Measurements from ENCODE around the gene RAMP3. TPM values are rescaled to one million over a fixed set of nuclear protein-coding genes. Genes with fewer than 3 reads are reported as not detected.
"Not testable (repeated sequence)": the region's sequence is repeated elsewhere in the genome, so short reads cannot be mapped to it uniquely, and the experiment has no call there.

RAMP3 gene, protein sequence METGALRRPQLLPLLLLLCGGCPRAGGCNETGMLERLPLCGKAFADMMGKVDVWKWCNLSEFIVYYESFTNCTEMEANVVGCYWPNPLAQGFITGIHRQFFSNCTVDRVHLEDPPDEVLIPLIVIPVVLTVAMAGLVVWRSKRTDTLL
- 114 and 116 TPM in 2 replicates for total RNA-seq

DNA sequence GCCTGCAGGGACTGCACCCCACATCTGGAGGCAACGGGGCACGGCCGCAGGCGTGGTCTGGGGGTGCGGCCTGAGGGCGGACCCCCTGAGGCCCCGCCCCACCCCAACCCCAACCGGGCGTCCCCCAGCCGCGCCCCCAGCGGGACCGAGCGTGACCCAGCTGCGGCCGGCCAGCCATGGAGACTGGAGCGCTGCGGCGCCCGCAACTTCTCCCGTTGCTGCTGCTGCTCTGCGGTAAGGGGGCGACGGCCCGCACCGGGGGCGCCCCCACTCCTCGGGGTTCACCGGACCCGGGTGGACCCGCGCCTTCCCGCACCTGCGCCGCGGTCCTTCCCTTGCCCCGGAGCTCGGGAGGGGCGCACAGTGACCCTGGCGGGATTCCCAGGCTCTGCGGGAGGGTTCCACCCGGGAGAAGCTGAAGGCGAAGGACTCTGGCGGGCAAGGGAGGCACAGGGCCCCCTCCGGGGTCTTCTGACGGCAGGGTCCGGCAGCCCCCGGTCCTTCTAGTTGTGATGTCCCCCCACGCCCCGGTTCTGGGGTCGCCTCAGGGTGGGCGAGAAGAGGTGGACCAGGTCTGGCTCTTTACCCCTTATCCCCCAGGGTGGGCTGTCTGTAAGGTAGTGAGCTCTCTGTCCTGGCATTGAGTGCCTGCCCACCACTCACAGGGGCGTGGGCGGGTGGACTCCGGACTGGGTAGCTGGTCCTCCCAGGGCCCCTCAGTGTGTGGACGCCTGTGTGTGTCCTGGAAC is at the start of gene RAMP3:
TSS of gene RAMP3 (plus strand) at position 139 of the 749 bp plus-strand sequence. CDS start at position 177, 38 bp downstream.
- no peak for DNase-seq

DNA sequence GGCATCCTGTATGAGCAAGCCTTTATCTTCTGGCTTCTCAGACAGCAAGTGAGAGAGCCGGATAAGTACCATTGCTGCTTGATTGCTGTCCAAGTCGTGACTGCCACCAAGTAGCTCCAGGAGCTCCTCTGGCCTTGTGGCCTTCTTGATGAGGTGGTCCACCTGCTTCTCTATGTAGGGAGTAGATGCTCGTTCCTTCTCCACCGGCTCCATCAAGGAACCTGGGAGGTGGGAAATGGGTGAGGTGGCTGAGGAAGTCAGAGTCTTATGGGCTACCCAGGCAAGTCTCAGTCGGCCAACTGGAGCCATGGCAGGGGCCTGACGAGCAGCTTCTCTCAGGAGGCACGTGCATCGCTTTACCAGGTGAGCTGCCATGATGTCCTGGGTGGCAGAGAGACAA is 48.7 kb upstream of the RAMP3 start:
- DNase-seq, result no peak

DNA sequence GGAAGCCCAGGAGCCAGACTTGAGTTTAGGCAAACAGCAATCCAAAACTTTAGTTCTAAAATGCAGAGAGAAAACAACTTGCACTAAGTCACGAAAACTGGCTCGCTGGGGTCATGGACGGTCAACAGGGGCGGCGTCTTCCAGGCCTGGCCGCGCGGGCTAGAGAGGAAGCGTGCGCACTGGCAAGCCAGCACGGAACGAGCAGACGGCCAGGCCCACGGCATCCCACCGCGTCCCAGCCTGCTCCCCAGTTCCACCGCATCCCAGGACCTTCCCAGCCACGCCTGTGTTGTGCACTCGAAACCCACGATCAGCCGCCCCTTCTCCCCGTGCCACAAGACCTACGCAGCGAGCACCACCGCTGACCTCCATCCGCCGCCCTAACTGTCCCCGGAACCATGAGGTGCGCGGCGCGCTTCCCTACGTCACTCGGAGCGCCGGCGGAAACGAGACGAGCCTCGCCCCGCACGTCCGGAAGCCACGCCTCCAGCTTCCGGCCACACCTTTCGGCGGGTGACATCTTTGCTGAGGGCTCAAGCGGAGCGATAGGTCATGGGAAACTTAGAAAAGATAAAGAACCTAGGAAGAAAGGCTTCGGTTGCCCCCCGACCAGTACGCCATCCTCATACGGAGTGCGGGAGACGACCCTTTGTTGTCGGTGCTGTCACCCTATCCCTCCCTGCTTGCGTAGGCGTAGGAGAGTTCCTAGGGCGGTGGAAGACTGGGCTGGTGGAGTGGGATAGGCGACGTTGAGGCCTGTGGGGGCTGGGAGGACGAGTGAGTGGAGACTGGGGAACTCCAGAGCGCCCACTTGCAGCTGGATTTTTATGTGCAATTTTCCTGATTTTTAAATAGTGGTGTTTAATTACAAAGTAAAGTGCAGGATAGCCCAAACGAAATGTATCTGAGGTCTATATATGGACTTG is 46.0 kb upstream of the RAMP3 start, which contains the start of gene TBRG4:
TSS of gene TBRG4 (minus strand) at position 400 of the 926 bp plus-strand sequence. CDS start 2,460 bp downstream, outside the sequence.
- peak; percentile 96 for DNase-seq

DNA sequence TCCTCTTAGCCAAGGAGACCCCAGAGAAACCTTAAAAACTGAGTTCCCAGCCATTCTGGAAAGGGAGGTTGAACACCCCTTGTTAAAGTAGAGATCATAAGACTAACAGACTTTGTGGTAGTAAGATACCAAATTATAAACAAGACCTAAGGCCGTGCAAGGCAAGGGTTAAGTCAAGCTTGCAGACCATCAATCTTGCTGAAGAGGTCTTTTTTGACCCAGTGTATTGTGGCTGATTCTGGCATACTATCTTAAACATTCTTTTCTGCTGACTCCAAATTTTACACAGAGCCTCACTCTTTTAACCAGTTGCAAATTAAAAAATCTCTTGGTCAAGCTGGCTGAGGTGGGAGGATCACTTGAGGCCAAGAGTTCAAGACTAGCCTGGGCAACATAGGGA is 44.9 kb upstream of the RAMP3 start:
- no peak for DNase-seq

DNA sequence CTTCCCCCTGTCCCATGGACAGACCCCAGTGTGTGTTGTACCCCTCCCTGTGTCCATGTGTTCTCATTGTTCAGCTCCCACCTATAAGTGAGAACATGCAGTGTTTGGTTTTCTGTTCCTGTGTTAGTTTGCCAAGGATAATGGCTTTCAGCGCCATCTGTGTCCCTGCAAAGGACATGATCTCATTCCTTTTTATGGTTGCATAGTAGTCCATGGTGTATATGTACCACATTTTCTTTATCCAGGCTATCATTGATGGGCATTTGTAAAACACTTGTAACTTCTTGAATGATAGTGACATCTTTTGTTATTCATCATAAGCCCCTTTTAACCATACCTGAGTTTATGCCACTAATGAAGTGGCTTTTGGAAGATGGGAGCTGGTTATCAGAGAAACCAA is 43.3 kb upstream of the RAMP3 start:
- DNase-seq, result not testable (repeated sequence)

DNA sequence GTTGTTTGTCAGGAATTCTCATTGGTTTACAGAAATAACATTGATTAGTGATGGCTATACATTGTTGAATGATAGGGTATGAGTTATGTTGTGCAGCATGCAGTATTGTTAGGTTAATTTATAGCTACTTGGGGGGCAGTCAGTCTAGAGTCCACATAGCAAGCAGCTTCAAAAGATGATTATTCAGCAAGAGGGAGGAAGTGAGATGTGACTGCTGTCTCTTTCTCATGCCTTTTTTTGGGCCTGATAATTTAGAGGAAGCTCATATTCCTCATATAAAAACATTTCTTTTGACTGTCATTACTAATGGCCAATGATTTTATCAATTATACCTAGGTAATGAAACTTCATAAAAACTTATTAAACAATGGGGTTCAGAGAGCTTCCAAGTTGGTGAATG is 42.7 kb upstream of the RAMP3 start:
- no peak for DNase-seq

DNA sequence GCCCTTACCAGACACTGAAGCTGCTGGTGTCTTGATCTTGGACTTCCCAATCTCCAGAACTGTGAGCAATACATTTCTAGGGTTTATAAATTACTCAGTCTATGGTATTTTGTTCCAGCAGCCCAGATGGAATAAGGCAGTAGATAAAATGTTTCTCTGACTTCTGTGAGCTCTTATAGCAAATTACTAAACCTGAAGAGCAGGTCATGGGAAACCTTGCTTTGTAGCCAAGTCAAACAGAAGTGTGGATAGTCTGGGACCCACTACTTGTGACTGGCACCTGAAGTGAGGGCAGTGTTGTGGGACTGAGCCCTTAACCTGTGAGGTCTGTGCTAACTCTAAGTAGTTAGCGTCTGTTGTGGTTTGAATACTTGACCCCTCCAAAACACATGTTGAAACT is 41.5 kb upstream of the RAMP3 start:
- DNase-seq, result no peak

DNA sequence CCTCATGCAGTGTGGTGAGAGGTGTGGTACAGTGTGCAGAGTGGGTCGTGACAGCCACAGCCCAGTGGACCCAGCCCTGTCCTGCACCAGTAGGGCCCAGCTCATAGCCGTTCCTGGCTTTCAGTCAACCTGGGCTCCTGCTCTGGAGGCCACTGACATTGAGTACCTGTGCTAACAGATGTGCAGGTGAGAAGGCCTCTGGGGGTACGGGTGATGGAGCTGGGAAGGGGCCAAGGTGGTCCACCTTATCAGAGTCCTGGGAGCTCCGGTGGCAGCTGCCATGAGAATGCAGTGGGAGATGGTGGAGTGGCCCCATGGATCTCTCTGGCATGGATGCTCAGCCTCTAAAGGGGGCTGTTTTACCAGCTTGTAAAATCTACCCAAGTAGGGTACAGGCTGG is 40.0 kb upstream of the RAMP3 start:
- no peak for DNase-seq

DNA sequence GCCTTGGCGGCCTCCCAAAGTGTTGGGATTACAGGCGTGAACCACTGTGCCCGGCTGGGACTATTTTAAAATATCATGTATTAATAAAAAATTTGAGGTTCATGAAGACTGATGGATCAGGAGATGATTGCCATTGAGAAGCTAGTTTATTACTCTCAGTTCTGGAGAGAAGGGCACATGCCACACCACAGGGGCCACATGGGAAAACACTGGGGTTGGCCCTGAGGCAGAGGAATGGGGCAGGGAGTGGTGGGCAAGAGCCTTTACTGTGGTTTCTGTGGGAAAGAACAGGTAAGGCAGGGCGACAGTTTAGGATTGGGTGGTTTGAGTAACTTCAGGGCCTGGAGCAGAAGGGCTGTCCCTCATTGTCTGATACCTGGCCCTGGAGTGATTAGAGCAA is 39.3 kb upstream of the RAMP3 start:
- no peak for DNase-seq

DNA sequence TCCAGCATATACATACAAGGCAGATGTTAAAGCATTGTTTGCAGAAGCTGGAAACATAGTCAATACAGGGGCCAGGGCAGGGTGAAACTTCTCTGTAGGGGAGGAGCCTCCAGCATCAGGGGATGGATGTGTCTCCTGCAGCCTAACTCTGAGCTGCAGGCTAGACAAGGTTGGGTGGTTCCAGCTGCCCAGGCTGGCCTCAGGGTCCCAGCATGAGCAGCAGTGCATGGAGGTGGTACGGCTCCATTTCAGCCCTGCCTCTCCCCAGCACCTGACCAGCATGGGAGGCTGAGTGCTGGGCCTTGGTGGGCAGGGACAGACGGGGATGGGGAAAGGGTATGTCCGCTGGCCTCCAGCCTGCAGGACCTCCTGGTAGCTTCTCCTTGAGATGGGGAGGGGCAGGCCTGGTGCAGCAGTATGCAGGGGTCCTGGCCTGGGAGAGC is 38.7 kb upstream of the RAMP3 start:
- DNase-seq, result no peak

DNA sequence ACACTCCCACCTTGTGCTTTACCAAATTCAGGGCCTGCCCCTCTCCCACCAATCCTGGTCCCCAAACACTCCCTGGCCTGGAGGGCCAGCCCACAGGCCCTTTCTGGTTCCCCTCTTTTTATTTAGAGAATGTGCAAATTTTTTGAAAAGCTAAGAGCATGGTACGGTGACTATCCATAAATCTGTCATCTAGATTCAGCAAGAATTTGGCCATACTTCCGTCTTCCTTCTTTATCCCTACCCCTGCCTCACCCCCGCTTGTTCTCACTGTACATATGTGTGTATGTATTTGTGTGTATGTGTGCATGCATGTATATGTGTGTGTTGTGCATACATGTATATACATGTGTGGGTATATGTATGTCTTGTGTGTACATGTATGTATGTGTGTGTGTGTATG is 38.0 kb upstream of the RAMP3 start:
- no peak for DNase-seq

DNA sequence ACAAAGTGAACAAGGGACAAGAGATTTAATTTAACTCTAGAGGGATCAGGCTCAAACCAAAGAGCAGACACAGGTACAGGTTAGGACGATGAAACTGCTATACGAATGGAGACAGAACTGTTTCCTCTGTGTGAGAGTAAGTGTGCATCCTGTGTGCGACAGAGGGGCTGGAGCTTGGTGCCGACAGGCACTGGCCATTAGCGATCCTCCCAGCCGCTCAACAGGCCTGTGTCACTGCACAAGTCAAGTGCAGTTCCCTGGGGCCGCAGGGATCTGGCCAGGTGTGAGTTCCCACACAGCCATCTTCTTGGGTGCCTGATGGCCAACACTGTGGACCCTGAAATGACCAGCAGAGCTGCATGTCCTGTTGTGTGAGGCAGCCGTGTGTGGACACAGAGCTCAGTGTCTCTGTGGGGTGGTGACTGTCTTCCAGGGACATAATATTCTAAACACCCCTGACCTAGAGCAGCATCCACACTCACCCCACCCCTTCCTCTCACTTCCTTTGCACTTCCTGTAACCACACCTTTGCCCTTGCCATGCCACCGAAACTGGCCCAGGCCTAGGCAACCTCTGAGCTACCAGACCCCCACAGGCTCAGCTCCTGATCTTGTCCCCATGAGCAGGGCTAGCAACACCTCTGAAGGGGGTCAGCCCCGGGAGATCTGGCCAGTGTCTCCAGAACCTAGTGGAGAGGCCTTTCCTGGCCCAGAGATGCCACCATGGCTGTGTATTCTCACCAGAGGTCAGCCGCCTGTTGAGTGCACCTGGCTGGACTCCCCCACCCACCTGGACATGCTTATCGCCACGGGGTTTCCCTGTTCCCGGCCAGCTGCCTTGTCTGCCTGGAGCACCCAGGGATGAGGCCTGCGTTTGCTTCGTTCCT is 34.4 kb upstream of the RAMP3 start:
- no peak for DNase-seq

DNA sequence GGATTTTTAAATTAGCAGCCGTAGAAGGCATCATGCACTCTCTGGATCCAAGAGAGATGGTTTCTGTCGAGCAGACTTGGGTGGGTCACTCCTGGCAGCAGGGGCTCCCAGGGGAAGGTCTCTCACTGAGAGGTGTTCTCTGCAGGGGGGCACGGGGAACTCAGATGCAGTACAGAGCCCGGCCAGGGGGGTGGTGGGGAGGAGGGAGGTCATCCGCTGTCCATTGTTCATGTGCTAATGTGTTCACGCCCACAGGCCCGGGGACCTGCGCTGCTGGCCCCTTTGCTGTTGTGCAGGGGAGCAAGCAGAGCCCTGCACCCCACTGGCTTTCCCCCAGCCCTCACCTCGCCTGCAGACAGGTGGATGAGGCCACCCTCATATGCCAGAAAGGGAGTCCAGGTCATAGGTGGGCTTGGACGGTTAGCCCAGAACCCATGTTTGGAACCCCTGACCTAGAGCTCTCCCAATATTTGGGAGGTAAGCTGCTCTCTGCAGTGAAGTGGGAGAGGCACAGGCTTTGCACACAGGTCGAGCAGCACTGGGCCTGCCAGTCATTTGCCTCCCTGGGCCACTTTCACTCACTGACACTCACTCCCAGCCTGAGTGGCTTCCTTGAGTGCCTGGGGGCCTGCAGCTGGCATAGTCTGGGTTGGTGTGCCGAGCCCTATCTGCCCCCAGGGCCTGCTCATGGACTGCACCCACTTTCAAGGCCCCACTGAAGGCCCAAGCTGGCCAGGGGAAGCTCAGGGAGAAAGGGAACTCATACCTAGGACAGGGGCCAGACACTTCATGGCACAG is 33.5 kb upstream of the RAMP3 start:
- DNase-seq, result no peak

DNA sequence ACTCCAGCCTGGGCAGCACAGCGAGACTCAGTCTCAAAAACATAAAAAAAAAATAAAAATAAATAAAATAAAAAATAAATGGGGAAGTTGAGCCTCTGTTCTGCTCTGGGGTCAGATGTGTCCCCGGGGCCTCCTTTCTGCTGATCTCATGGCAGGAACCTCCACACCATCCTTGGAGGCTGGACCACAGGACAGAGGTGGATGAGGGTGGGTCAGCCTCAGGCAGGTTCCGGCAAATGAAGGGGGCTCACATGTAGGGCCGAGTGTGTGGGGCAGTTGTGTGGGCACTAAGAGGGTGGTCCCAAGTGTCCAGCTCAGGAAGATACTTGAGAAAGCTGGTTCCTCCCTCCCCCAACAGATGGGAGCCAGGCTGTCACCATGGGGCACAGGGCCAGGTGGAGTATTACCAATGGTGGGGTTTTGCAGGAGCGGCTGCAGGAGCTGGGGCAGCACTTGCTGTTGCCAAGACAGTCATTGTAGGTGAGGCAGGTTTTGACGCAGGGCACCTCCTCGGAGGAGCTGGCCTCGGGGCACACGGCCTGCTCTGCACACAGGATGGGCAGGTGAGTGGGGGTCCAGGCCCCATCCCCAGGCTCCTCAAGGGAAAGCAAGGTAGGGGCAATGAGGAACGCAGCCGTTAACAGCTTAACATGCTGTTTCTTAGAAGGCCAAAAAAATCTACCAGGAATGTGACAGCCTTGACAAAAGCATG is 32.2 kb upstream of the RAMP3 start:
- DNase-seq, result no peak

DNA sequence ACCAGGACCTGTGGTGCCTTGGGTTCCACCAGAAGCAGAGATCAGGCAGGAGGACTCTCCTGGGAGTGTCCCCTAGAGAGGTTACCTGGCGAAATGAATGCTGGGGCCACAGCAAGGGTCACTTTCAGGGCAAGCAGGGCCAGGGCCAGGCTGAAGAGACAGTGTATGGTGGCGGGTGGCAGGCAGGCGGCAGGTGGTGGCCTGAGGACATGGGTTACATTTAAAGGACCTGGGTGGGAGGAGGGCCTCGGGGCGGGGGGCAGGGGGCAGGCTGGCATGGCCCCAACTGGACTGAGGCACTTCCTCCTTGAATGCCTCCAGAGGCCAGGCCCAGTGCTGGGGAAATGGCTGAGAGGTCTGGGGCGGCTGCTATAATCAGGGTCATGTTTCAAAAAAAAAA is 31.4 kb upstream of the RAMP3 start:
- no peak for DNase-seq

DNA sequence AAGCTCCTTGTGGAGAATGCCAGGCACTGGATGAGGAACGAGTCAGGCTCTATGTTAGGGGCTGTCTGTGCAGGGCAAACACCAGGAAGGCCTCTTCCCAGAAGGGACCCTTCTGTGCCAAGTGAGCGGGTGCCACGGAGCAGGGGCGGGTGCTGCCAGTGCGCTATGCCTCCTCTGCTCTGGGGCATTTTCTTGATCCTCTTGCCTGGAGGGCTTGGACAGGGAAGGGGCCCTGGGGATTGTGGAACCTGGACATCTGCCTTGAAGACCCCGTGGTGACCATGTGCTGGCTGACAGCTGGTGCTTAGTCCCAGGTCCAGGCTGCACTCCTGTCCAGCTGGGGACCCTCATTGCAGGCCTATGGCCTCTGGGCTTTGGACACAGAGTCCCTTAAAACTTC is 30.7 kb upstream of the RAMP3 start:
- no peak for DNase-seq

DNA sequence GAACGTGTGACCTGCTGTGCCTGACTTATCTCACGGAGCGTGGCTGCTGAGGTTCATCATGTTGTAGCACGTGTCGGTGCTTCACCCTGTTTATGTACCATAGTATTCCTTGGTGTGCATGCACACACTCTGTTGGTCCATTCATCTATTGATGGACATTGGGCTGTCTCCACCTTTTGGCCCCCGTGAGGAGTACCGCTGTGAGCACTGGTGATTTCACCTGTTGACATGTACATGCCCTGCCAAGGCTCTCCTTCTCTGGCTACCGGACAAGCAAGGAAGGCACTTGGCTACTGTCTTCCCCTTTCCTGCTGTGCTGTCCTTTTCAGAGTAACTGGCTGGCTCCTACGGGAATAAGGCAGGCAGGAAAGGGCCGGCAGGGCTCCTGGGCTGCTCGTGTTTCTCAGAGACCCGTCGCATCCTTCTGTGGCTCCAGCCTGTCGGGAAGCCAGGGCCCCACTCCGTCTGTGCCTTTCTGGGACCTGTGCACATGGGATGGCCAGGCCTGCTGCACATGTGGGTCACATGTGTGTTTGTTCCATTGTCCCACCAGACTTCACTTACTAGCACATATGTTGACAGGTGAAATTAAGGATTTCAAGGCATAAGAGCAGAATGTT is 28.3 kb upstream of the RAMP3 start:
- DNase-seq, result no peak

DNA sequence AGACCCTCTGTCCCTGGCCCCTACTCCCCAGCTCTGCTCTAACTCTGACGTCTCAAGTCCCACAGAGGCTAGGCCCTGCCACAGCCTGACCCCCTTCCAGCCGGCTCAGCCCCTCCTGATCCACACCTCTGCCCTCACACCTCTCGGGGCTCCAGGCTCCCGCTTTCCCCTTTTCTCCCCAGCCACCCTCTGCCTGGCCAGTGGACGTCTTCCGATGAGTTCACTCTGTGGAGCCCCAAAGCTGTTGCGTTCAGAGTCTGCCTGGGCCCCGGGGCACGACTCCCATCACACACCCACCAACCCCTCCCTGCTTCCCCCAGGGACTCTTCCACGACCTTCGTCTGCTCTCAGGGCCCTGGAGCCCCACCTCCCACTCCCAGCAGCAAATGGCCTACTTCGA is 27.7 kb upstream of the RAMP3 start:
- DNase-seq, result no peak

DNA sequence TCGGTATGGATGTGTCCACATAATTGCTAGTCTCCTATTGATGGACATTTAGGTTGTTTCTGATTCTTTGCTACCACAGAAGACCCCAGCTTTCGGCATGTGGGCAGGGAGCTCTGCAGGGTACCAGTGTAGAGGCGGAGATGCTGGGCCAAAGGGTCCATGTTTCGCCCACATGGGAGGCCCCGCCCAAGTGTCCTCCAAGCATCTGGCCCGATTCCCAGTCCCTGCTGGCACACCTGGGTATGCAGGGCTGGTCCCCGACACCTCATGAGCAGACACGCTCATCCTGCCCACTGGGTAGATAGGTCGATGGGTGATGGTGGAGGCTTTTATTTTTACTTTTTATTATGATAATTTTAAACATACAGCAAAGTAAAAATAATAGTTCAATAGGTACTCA is 26.7 kb upstream of the RAMP3 start:
- DNase-seq, result no peak

DNA sequence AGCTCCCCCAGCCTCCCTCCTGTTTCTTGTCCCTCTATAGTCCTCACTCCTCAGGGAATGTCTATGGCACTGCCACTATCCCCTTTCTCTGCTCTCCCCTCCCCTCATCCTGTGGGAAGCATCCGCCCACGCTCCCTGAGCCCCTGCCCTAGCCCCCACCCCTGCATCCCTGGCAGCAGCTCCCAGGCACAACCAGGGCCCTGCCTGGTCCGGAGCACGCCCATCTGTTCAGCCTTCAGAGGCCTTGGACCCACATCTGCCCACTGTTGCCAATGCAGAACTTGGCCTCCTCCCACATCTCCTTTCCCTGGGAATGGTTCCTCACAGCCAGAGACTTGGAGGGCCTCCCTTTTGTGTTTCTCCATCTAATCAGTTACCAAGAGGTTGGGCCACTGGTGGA is 25.7 kb upstream of the RAMP3 start:
- DNase-seq, result no peak

Data from dermis blood vessel endothelial cell (primary cell).